GM12875 (cell line): ENCODE results near the gene ISYNA1.
A peak's percentile ranks its signal among the peaks of the same experiment; 100 is the strongest.

Experiments used
- H3K4me3 ChIP-seq: one replicate; pipeline ENCODE4 v1.5.1; 2011; ENCODE audit warnings: low read depth, low read length, control low read depth
- TF ChIP-seq, protein P1 (sequence below): IDR thresholded peaks from 2 replicates; pipeline ENCODE4 v1.5.1; 2011; ENCODE audit warnings: low read depth, mild to moderate bottlenecking, control low read depth, inconsistent platforms, low read length, moderate library complexity, borderline replicate concordance; ENCODE audit not compliant: insufficient read depth

The ISYNA1 gene

DNA sequence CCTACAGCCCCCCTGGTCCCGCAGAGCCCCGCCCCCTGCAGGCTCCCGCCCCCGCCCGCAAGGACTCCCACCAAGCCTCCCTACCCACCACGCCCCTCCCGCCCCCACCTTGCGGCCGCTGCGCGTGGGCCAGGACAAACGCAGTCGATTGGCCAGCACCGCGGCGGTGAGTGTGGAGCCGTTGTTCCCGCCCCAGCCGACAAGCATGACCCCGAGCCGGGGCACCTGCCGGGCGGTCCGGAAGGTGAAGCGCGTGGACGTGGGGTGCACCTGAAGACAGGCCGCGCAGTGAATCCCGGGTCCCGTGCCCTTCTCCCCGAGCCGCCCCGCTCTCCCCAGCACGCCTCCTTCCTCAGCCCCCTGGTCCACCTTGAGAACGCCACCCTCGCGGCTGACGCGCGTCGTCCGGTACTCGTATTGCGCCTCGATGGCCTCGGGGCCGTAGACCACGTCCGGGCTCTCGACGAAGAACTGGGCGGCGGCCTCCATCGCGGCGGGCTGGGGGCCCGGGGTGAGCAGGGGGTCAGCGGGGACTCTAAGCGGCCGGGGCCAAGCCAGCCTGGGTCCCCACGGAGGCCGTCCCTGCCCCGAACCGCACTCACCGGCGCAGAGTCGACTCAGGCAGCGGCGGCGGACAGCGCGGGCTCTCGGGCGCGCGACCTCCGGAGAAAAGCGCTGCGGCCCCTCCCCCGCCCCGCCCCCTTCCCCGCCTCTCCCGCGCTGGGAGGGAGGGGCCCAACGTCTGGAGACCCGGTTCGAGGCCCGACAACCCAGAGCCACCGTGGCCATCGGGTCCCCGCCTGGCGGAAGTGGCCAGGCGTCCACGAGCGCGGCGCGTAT lies at the start of gene ISYNA1:
Gene ISYNA1, minus strand, starts transcription at position 643 of the 840 bp plus-strand sequence. Its CDS starts 154 bp downstream, at position 489.
- H3K4me3 ChIP-seq = peak within 1 kb of the TSS; percentile 54
- TF ChIP-seq, protein P1, sequence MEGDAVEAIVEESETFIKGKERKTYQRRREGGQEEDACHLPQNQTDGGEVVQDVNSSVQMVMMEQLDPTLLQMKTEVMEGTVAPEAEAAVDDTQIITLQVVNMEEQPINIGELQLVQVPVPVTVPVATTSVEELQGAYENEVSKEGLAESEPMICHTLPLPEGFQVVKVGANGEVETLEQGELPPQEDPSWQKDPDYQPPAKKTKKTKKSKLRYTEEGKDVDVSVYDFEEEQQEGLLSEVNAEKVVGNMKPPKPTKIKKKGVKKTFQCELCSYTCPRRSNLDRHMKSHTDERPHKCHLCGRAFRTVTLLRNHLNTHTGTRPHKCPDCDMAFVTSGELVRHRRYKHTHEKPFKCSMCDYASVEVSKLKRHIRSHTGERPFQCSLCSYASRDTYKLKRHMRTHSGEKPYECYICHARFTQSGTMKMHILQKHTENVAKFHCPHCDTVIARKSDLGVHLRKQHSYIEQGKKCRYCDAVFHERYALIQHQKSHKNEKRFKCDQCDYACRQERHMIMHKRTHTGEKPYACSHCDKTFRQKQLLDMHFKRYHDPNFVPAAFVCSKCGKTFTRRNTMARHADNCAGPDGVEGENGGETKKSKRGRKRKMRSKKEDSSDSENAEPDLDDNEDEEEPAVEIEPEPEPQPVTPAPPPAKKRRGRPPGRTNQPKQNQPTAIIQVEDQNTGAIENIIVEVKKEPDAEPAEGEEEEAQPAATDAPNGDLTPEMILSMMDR = no peak

DNA sequence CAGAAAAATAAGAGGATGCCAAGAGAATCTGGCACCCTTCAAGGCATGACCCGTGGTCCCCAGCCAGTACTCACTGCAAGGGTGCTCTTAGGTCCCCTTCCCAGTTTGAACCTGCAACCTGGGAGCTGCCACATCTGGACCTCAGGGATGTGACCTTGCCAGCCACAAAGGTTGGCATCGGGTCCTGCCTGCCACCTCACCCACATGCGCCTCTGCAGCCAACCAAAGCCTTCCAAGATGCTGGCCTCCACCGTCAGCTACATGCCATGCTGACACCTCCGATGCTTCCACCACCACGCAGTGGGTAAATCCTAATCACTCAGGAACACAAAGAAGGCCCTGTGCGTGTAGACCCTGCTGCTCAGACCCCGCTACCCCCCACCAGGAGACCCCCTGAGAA lies 48.8 kb upstream of the ISYNA1 start:
- H3K4me3 ChIP-seq = no peak overlapping the region
- TF ChIP-seq, protein P1 = no peak

DNA sequence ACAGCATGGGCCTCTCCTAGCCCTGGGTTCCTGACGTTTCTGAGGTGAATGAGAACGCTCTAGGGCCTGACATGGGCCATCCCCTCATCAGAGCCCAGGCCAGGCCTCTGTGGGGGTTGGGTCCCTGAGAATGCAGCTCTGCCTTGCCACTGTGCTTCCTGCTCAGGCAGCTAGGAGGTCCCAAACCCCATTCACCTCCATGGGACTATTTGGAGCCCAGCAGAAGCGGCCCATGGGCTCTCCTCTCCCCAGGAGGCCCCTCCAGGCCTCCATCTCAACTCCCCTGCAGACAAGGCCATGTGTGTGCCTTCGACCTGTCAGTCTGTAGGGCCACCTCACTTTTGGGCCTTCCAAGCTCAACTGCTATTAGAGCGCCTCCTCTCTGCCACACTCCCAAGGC lies 47.1 kb upstream of the ISYNA1 start:
- TF ChIP-seq, protein P1 = no peak
- H3K4me3 ChIP-seq = no peak overlapping the region

DNA sequence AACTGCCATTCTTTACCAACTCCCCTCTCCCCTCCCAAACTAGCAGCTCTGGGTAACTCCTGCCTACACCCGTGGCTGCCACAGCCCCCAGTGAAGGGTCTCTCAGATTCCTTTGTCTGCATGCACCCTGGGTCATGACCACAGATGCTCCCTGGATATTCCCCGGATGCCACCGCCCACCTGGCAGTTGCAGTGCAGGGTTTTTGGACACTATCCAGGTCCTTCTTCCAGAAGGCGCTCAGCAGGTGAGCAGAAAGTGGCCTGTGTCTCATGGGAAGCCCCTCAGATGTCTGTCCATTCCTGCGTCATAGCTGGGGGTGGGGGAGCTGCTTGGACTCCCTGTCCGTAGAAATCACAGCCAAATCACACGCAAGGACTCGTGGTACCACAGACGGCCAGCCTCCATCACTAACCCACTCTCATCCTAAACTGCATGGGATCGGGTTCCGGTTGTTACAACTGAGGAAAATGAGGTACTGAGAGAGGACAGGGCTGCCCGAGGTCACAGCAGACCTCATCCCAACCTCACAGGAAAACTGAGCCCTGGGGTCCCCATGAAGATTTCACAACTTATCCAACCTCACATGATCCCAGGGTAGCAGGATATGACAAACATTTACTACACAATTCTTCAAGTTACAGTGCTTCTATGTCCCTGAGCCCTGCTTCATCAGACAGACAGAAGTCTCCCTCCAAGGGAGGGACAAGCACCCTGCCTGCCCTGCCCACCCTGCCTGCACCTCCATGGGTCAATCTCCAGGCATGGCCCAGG lies 45.4 kb upstream of the ISYNA1 start:
- no peak overlapping the region for H3K4me3 ChIP-seq
- TF ChIP-seq, protein P1 = no peak

DNA sequence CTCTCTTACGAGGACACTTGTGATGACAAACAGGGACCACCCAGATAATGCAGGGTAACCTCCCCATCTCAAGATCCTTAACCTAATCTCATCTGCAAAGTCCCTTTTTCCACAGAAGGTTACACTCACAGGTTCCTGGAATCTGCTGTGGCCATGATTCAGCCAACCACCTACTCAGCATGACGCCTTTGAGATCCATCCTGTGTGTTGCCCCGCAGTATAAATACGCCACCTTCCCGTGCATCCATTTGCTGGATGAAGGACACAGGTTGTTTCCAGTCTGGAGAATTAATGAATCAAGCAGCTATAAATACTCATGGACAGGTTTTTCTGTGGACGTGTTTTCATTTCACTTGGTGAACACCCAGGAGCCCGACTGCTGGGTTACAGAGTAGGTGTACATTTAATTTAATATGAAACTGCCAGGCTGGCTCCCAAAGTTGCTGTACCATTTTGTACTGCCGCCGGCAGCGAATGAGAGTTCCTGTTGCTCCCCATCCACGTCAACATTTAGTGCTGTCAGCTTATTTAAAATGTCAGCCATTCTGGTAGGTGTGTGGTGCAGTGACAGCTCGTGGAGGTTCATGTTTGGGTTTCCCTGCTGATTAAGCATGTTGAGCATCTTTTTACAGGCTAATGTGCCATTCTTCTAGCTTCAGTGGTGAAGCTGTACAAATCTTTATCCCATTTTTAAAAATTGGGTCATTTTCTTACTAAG lies 43.7 kb upstream of the ISYNA1 start:
- no peak overlapping the region for H3K4me3 ChIP-seq
- TF ChIP-seq, protein P1 = no peak

DNA sequence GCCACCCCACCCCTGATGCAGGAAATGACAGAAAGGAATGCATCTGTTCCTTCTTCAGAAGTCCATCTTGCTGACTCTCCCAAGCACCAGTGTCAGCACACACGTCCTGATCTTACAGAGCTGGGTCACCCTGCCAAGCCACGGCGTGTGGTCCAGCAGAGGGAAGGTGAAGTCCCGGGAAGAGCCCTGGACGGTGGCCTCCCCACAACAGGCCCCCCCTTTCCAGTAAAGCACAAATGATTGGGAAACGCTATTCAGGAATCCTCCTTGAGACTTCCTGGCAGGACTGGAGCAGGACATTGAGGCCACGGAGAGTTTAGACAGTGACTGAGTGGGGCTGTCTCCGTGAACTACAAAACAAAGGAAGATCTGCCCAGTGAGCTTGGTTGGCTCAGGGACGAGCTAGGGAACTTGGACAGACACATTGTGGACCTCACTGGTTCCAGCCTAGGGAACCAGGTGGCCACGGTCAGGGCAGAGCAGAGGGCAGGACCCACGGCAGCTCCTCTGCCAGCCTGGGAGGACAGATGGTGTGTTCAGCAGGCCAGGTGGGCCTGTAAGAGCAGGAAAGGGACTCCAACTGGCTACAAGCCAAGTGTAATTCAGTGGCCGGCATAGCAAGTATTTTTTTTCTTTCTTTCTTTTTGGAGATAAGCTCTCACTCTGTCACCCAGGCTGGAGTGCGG lies 42.2 kb upstream of the ISYNA1 start:
- no peak overlapping the region for H3K4me3 ChIP-seq

More for the DNA sequence above, 42.2 kb upstream of the ISYNA1 start:
- TF ChIP-seq, protein P1 = no peak
